Measurements from ENCODE around the gene RHOV. TPM values are rescaled to one million over a fixed set of nuclear protein-coding genes. Genes with fewer than 3 reads are reported as not detected.
A peak's percentile ranks its signal among the peaks of the same experiment; 100 is the strongest.

Gene RHOV
- polyA plus RNA-seq, 1 donor (not counting 4 experiments of a cell fraction or from before 2014, with no cell fraction given) = 7.1 TPM

GRCh38 chr15:40899536-40900207 lies 25.6 kb upstream of the RHOV start:
- peaks cover 22% of the 10 kb centered on the region for H3K79me2 ChIP-seq (ENCODE audit: control insufficient read depth, insufficient read depth, low read length)
- H3K4me3 ChIP-seq (ENCODE audit: control insufficient read depth in 2 of 3, extremely low read depth in 1 of 3, insufficient read depth in 2 of 3, low read depth in 1 of 3, low read length in 3 of 3) = no peak overlapping the region
- H3K9ac ChIP-seq (ENCODE audit: control insufficient read depth, extremely low read depth, insufficient read depth, low read length) = no peak overlapping the region
- dilution Hi-C loops (cut with MboI; ENCODE audit: extremely low pct_ligation_motif_present, low sequenced_read_pairs) = loop anchor here (25.0 kb wide), 1 partner anchor 113 kb away; no protein-coding TSS in a partner anchor
- FAIRE-seq (no peak), DNase-seq (ENCODE audit: low read depth, low spot score) (no peak)
- no peak overlapping the region for H3K4me2 ChIP-seq (ENCODE audit: control insufficient read depth, extremely low read depth, insufficient read depth, low read depth, low read length)
- H3K4me1 ChIP-seq (ENCODE audit: control insufficient read depth, extremely low read depth, insufficient read depth, low read length) = peaks cover 16% of the 10 kb centered on the region
- no peak overlapping the region for H2AFZ ChIP-seq (ENCODE audit: control insufficient read depth, low read length)
- no peaks in the 10 kb centered on the region for H3K27me3 ChIP-seq (ENCODE audit: control insufficient read depth, extremely low read depth, insufficient read depth, low read length)
- no peaks in the 10 kb centered on the region for H3K9me1 ChIP-seq (ENCODE audit: control insufficient read depth, extremely low read depth, insufficient read depth, low read length)
- no peak overlapping the region for H3K27ac ChIP-seq (ENCODE audit: control insufficient read depth, insufficient read depth, low read length)
- peaks cover 3% of the 10 kb centered on the region for H4K20me1 ChIP-seq (ENCODE audit: control insufficient read depth, extremely low read depth, insufficient read depth, low read length)
- no peak for TF ChIP-seq EZH2 (IDR thresholded peaks at IDR 0.05; ENCODE audit: low read length)
- TF ChIP-seq CTCF (optimal IDR thresholded peaks at IDR 0.05 in 1 of 3, IDR thresholded peaks at IDR 0.05 in 1 of 3, conservative IDR thresholded peaks at IDR 0.05 in 1 of 3; ENCODE audit: extremely low read depth in 1 of 3, insufficient read depth in 2 of 3, low read length in 3 of 3) = no peak
- H3K36me3 ChIP-seq (ENCODE audit: control insufficient read depth in 2 of 2, extremely low read depth in 1 of 2, insufficient read depth in 2 of 2, low read length in 2 of 2) = peaks cover 27 to 36% of the 10 kb centered on the region in 2 experiments
- no peaks in the 10 kb centered on the region for H3K9me3 ChIP-seq (ENCODE audit: control insufficient read depth, low read depth, low read length)

- Histone ChIP-seq H3K27ac (ENCODE audit: control insufficient read depth, insufficient read depth, low read length) (peak overlapping the region; percentile 96), H3K79me2 (ENCODE audit: control insufficient read depth, insufficient read depth, low read length) (peaks cover 16% of the 10 kb centered on the region), H2AFZ (ENCODE audit: control insufficient read depth, low read length) (peak overlapping the region; percentile 84), H4K20me1 (ENCODE audit: control insufficient read depth, extremely low read depth, insufficient read depth, low read length) (no peaks in the 10 kb centered on the region), H3K4me2 (ENCODE audit: control insufficient read depth, extremely low read depth, insufficient read depth, low read depth, low read length) (peak overlapping the region; percentile 97), H3K36me3 (ENCODE audit: control insufficient read depth in 2 of 2, extremely low read depth in 1 of 2, insufficient read depth in 2 of 2, low read length in 2 of 2) (peaks cover 6 to 9% of the 10 kb centered on the region in 2 experiments), H3K27me3 (ENCODE audit: control insufficient read depth, extremely low read depth, insufficient read depth, low read length) (no peaks in the 10 kb centered on the region), H3K9ac (ENCODE audit: control insufficient read depth, extremely low read depth, insufficient read depth, low read length) (peak overlapping the region; percentile 98), H3K9me3 (ENCODE audit: control insufficient read depth, low read depth, low read length) (no peaks in the 10 kb centered on the region), H3K9me1 (ENCODE audit: control insufficient read depth, extremely low read depth, insufficient read depth, low read length) (no peaks in the 10 kb centered on the region), H3K4me3 (ENCODE audit: control insufficient read depth in 2 of 3, extremely low read depth in 1 of 3, insufficient read depth in 2 of 3, low read depth in 1 of 3, low read length in 3 of 3) (peak overlapping the region; percentile 94 to 96 (median 95)), H3K4me1 (ENCODE audit: control insufficient read depth, extremely low read depth, insufficient read depth, low read length) (peaks cover 15% of the 10 kb centered on the region)
- TF ChIP-seq EZH2 (IDR thresholded peaks at IDR 0.05; ENCODE audit: low read length) = no peak
- TF ChIP-seq CTCF (optimal IDR thresholded peaks at IDR 0.05 in 1 of 3, IDR thresholded peaks at IDR 0.05 in 1 of 3, conservative IDR thresholded peaks at IDR 0.05 in 1 of 3; ENCODE audit: extremely low read depth in 1 of 3, insufficient read depth in 2 of 3, low read length in 3 of 3) = peak; percentile 30 to 85 (median 64)
- dilution Hi-C loops (cut with MboI; ENCODE audit: extremely low pct_ligation_motif_present, low sequenced_read_pairs) = no loop called here
- no peak for DNase-seq (ENCODE audit: low read depth, low spot score)
- FAIRE-seq = no peak
Observed at GRCh38 chr15:40894681-40895448, 20.8 kb upstream of the RHOV start.

All from keratinocyte (primary cell).